HEK293 (cell line): ENCODE measurements around the gene TOMM70.

Experiments used
- CTCF ChIA-PET: fragments of 350-600 bp; formaldehyde crosslinking; extraction: SDS; loops from one replicate; lab custom pipeline; 2021; ENCODE audit warnings: antibody characterized with exemption; lab: Yijun Ruan, JAX
- POLR2A ChIA-PET: fragments of 300-600 bp; formaldehyde crosslinking; extraction: SDS; loops from one replicate; lab custom pipeline; 2020; ENCODE audit warnings: antibody characterized with exemption, inconsistent platforms; lab: Yijun Ruan, JAX
- H3K27ac ChIP-seq: fragments of 200-500 bp; sonication (Bioruptor generic); 2 replicates; pipeline ENCODE4 v1.5.1; 2014; ENCODE audit warnings: low read depth, low read length, control low read depth, inconsistent platforms; ENCODE audit errors: extremely low read depth
- H3K36me3 ChIP-seq, 2 experiments: fragments of 200-500 bp in 1 of 2; sonication (Bioruptor generic) in 1 of 2; 1 replicate in 1 of 2; 2 replicates in 1 of 2; pipeline ENCODE4 v1.5.1; 2014 to 2017; ENCODE audit warnings: inconsistent platforms in 2 of 2, low read length in 2 of 2; ENCODE audit not compliant: control insufficient read depth in 2 of 2, insufficient read depth in 1 of 2
- H3K4me1 ChIP-seq: fragments of 200-500 bp; sonication (Bioruptor generic); 2 replicates; pipeline ENCODE4 v1.5.1; 2014; ENCODE audit warnings: mild to moderate bottlenecking, low read length, inconsistent platforms; ENCODE audit not compliant: control insufficient read depth, insufficient read depth
- H3K4me3 ChIP-seq: 2 replicates; pipeline ENCODE4 v1.5.1; 2011; ENCODE audit warnings: low read depth, mild to moderate bottlenecking, control low read depth, low read length, moderate library complexity
- H3K9me3 ChIP-seq: fragments of 200-500 bp; sonication (Bioruptor generic); 2 replicates; pipeline ENCODE4 v1.5.1; 2014; ENCODE audit warnings: low read depth, low read length, inconsistent platforms; ENCODE audit not compliant: control insufficient read depth, insufficient read depth
- GLIS1 ChIP-seq: fragments of 450-650 bp; formaldehyde crosslinking; IDR thresholded peaks from 2 replicates; pipeline ENCODE4 v1.5.1; 2016; ENCODE audit warnings: missing biosample characterization, missing genetic modification characterization
- GLIS2 ChIP-seq: fragments of 450-650 bp; formaldehyde crosslinking; IDR thresholded peaks from 2 replicates; pipeline ENCODE4 v1.5.1; 2016; ENCODE audit warnings: missing biosample characterization, missing genetic modification characterization
- HOXD13 ChIP-seq: sonication (generic); formaldehyde crosslinking; IDR thresholded peaks from 2 replicates; pipeline ENCODE4 v1.8.0; 2022; ENCODE audit warnings: missing genetic modification reagents, borderline replicate concordance
- KLF7 ChIP-seq: fragments of 450-650 bp; formaldehyde crosslinking; IDR thresholded peaks from 2 replicates; pipeline ENCODE4 v1.5.1; 2016; ENCODE audit warnings: missing biosample characterization, missing genetic modification characterization, borderline replicate concordance
- SCRT2 ChIP-seq: fragments of 450-650 bp; formaldehyde crosslinking; IDR thresholded peaks from 2 replicates; pipeline ENCODE4 v1.5.1; 2016; ENCODE audit warnings: missing biosample characterization, missing genetic modification characterization
- TCF7L2 ChIP-seq: IDR thresholded peaks from 2 replicates; pipeline ENCODE4 v1.6.1; 2011; ENCODE audit warnings: low read depth, mild to moderate bottlenecking, inconsistent platforms, low read length, moderate library complexity, borderline replicate concordance
- YY1 ChIP-seq: fragments of 450-650 bp; formaldehyde crosslinking; IDR thresholded peaks from 2 replicates; pipeline ENCODE4 v1.5.1; 2018; ENCODE audit warnings: missing biosample characterization, missing genetic modification characterization
- ZBTB1 ChIP-seq: fragments of 450-650 bp; formaldehyde crosslinking; IDR thresholded peaks from 2 replicates; pipeline ENCODE4 v1.5.1; 2016; ENCODE audit warnings: missing biosample characterization, missing genetic modification characterization
- ZBTB7A ChIP-seq: fragments of 450-650 bp; formaldehyde crosslinking; IDR thresholded peaks from 2 replicates; pipeline ENCODE4 v1.5.1; 2016; ENCODE audit warnings: low read depth, missing biosample characterization, missing genetic modification characterization
- ZNF16 ChIP-seq: fragments of 450-650 bp; formaldehyde crosslinking; IDR thresholded peaks from 2 replicates; pipeline ENCODE4 v1.5.1; 2016; ENCODE audit warnings: low read depth, missing biosample characterization, missing genetic modification characterization
- ZNF2 ChIP-seq: fragments of 450-650 bp; formaldehyde crosslinking; IDR thresholded peaks from 2 replicates; pipeline ENCODE4 v1.5.1; 2016; ENCODE audit warnings: missing biosample characterization, missing genetic modification characterization
- ZNF214 ChIP-seq: fragments of 450-650 bp; formaldehyde crosslinking; IDR thresholded peaks from 2 replicates; pipeline ENCODE4 v1.5.1; 2017; ENCODE audit warnings: missing biosample characterization, mild to moderate bottlenecking, missing genetic modification characterization, borderline replicate concordance
- ZNF223 ChIP-seq: fragments of 450-650 bp; formaldehyde crosslinking; IDR thresholded peaks from 2 replicates; pipeline ENCODE4 v1.5.1; 2016; ENCODE audit warnings: missing biosample characterization, missing genetic modification characterization
- ZNF23 ChIP-seq: fragments of 450-650 bp; formaldehyde crosslinking; IDR thresholded peaks from 2 replicates; pipeline ENCODE4 v1.5.1; 2016; ENCODE audit warnings: missing biosample characterization, missing genetic modification characterization, borderline replicate concordance
- ZNF324 ChIP-seq: fragments of 450-650 bp; formaldehyde crosslinking; IDR thresholded peaks from 2 replicates; pipeline ENCODE4 v1.5.1; 2016; ENCODE audit warnings: missing biosample characterization, missing genetic modification characterization
- ZNF366 ChIP-seq: fragments of 450-650 bp; formaldehyde crosslinking; conservative IDR thresholded peaks from 2 replicates; pipeline ENCODE4 v1.5.1; 2016; ENCODE audit warnings: missing biosample characterization, missing genetic modification characterization
- ZNF391 ChIP-seq: fragments of 450-650 bp; formaldehyde crosslinking; IDR thresholded peaks from 2 replicates; pipeline ENCODE4 v1.5.1; 2016; ENCODE audit warnings: low read depth, missing biosample characterization, missing genetic modification characterization, borderline replicate concordance
- ZNF510 ChIP-seq: fragments of 450-650 bp; formaldehyde crosslinking; IDR thresholded peaks from 2 replicates; pipeline ENCODE4 v1.5.1; 2018; ENCODE audit warnings: mild to moderate bottlenecking, missing genetic modification characterization, missing biosample characterization; ENCODE audit not compliant: insufficient replicate concordance
- ZNF585B ChIP-seq: fragments of 450-650 bp; formaldehyde crosslinking; IDR thresholded peaks from 2 replicates; pipeline ENCODE4 v1.5.1; 2016; ENCODE audit warnings: missing biosample characterization, missing genetic modification characterization
- ZNF621 ChIP-seq: fragments of 450-650 bp; formaldehyde crosslinking; IDR thresholded peaks from 2 replicates; pipeline ENCODE4 v1.5.1; 2017; ENCODE audit warnings: missing biosample characterization, missing genetic modification characterization
- ZNF626 ChIP-seq: fragments of 450-650 bp; sonication (Bioruptor Pico); formaldehyde crosslinking; IDR thresholded peaks from 2 replicates; pipeline ENCODE4 v1.5.1; 2018; ENCODE audit warnings: missing biosample characterization, missing genetic modification characterization, inconsistent platforms
- ZNF701 ChIP-seq: fragments of 450-650 bp; formaldehyde crosslinking; IDR thresholded peaks from 2 replicates; pipeline ENCODE4 v1.5.1; 2016; ENCODE audit warnings: missing biosample characterization, missing genetic modification characterization
- ZNF76 ChIP-seq: fragments of 450-650 bp; formaldehyde crosslinking; IDR thresholded peaks from 2 replicates; pipeline ENCODE4; 2016; ENCODE audit warnings: low read depth, missing biosample characterization, missing genetic modification characterization, borderline replicate concordance
- ZNF768 ChIP-seq: fragments of 450-650 bp; formaldehyde crosslinking; IDR thresholded peaks from 2 replicates; pipeline ENCODE4 v1.5.1; 2018; ENCODE audit warnings: missing biosample characterization, mild to moderate bottlenecking, missing genetic modification characterization
- ZNF791 ChIP-seq: fragments of 450-650 bp; formaldehyde crosslinking; IDR thresholded peaks from 2 replicates; pipeline ENCODE4 v1.5.1; 2016; ENCODE audit warnings: missing biosample characterization, missing genetic modification characterization
- ZXDB ChIP-seq: fragments of 450-650 bp; formaldehyde crosslinking; IDR thresholded peaks from 2 replicates; pipeline ENCODE4 v1.5.1; 2016; ENCODE audit warnings: missing biosample characterization, missing genetic modification characterization
- TF ChIP-seq, protein P1 (sequence below): fragments of 450-650 bp; formaldehyde crosslinking; optimal IDR thresholded peaks from 2 replicates; pipeline ENCODE3; 2016; ENCODE audit warnings: missing biosample characterization, mild to moderate bottlenecking, missing genetic modification characterization
- TF ChIP-seq, protein P2 (sequence below): fragments of 450-650 bp; formaldehyde crosslinking; IDR thresholded peaks from 2 replicates; pipeline ENCODE4 v1.5.1; 2016; ENCODE audit warnings: missing biosample characterization, missing genetic modification characterization
- TF ChIP-seq, protein P3 (sequence below): fragments of 450-650 bp; formaldehyde crosslinking; IDR thresholded peaks from 2 replicates; pipeline ENCODE4 v1.5.1; 2017; ENCODE audit warnings: missing biosample characterization, missing genetic modification characterization
- TF ChIP-seq, protein P4 (sequence below): fragments of 450-650 bp; formaldehyde crosslinking; IDR thresholded peaks from 2 replicates; pipeline ENCODE4 v1.5.1; 2016; ENCODE audit warnings: missing biosample characterization, missing genetic modification characterization

TOMM70 gene

DNA sequence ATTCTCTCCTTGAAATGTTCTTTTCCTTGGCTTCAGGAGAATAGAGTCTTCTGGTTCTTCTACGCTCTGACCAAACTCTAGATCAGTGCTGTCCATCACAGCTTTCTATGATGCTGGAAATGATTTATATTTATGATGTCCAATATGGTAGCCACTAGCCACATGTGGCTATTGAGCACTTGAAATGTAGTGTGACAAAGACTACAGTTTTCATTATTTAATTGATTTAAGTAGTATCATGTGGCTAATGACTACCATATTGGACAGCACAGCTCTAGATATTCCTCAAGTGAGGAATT, 3.3 kb upstream of the TOMM70 start:
- ChIA-PET CTCF (interaction anchor here (1.3 kb wide), 1 partner anchor 69 kb away, joined by 4 read pairs; no protein-coding TSS in a partner anchor), POLR2A (no interaction called here)
- H3K27ac ChIP-seq, result no peak overlapping the region
- no peaks in the 10 kb centered on the region for H3K4me1 ChIP-seq
- no peaks in the 10 kb centered on the region for H3K9me3 ChIP-seq
- H3K4me3 ChIP-seq, result no peak overlapping the region
- TF ChIP-seq SCRT2 (tag by site-specific recombination), result no peak
- no peak for TF ChIP-seq GLIS2
- no peak for TF ChIP-seq ZNF223 (tag by site-specific recombination)
- TF ChIP-seq ZBTB1 (tag by site-specific recombination), result no peak
- TF ChIP-seq ZNF2 (tag by site-specific recombination), result no peak
- TF ChIP-seq, protein P1, sequence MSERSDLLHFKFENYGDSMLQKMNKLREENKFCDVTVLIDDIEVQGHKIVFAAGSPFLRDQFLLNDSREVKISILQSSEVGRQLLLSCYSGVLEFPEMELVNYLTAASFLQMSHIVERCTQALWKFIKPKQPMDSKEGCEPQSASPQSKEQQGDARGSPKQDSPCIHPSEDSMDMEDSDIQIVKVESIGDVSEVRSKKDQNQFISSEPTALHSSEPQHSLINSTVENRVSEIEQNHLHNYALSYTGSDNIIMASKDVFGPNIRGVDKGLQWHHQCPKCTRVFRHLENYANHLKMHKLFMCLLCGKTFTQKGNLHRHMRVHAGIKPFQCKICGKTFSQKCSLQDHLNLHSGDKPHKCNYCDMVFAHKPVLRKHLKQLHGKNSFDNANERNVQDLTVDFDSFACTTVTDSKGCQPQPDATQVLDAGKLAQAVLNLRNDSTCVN, result no peak
- TF ChIP-seq ZNF791 (tag by site-specific recombination), result no peak
- no peak for TF ChIP-seq ZNF324 (tag by site-specific recombination)
- TF ChIP-seq, protein P2, sequence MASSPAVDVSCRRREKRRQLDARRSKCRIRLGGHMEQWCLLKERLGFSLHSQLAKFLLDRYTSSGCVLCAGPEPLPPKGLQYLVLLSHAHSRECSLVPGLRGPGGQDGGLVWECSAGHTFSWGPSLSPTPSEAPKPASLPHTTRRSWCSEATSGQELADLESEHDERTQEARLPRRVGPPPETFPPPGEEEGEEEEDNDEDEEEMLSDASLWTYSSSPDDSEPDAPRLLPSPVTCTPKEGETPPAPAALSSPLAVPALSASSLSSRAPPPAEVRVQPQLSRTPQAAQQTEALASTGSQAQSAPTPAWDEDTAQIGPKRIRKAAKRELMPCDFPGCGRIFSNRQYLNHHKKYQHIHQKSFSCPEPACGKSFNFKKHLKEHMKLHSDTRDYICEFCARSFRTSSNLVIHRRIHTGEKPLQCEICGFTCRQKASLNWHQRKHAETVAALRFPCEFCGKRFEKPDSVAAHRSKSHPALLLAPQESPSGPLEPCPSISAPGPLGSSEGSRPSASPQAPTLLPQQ (tag by site-specific recombination), result no peak
- no peak for TF ChIP-seq ZNF626 (tag by site-specific recombination)
- no peaks in the 10 kb centered on the region for H3K36me3 ChIP-seq

DNA sequence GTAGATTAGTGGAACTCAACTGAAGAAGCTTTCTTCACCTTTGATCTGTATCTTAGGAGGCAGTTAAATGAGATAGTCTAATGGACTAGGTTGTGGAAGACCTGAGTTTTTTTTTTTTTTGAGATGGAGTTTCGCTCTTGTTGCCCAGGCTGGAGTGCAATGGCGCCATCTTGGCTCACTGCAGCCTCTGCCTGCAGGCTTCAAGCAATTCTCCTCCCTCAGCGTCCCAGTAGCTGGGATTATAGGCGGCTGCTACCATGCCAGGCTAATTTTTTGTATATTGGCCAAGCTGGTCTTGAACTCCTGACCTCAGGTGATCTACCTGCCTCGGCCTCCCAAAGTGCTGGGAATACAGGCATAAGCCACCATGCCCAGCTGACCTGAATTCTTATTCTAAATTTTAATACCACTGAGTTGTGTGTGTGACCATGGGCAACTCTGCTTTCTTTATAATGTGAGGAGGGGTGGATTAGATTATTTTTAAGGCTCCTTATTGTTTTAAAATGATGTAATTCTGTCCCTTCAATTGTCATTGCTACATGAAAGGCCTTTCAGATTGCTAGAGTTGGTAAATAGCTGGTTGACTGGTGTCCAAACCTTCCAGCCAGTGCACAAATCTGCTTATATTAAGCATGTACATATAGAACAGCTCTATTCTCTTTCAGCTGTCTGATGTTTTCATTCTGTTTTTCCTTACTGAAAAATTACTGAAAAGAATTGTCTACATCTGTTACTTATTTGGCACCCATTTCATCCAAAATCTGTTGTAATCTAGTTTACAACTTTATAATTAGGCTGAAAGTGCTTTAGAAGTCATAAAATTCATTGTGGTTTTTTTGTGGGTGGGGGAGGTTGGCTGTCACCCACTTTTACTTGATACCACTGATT, 2.7 kb upstream of the TOMM70 start:
- Histone ChIP-seq H3K9me3 (no peaks in the 10 kb centered on the region), H3K4me3 (no peak overlapping the region), H3K4me1 (no peaks in the 10 kb centered on the region), H3K27ac (peak overlapping the region; percentile 11; the same call in 1 of the 2 replicates), H3K36me3 (no peaks in the 10 kb centered on the region)
- POLR2A ChIA-PET, result no interaction called here
- CTCF ChIA-PET, result interaction anchor here (1.3 kb wide), 1 partner anchor 68 kb away, joined by 4 read pairs; no protein-coding TSS in a partner anchor
- TF ChIP-seq ZNF701, result no peak
- no peak for TF ChIP-seq ZNF768 (tag by site-specific recombination)
- no peak for TF ChIP-seq KLF7 (tag by site-specific recombination)
- TF ChIP-seq ZNF76, result no peak
- TF ChIP-seq ZNF16, result no peak
- no peak for TF ChIP-seq HOXD13 (CRISPR knock-in tag)
- TF ChIP-seq ZNF214 (tag by site-specific recombination), result no peak
- TF ChIP-seq ZNF626 (tag by site-specific recombination), result no peak
- TF ChIP-seq, protein P3, sequence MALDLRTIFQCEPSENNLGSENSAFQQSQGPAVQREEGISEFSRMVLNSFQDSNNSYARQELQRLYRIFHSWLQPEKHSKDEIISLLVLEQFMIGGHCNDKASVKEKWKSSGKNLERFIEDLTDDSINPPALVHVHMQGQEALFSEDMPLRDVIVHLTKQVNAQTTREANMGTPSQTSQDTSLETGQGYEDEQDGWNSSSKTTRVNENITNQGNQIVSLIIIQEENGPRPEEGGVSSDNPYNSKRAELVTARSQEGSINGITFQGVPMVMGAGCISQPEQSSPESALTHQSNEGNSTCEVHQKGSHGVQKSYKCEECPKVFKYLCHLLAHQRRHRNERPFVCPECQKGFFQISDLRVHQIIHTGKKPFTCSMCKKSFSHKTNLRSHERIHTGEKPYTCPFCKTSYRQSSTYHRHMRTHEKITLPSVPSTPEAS, result no peak
- no peak for TF ChIP-seq ZNF391
- TF ChIP-seq ZNF621 (tag by site-specific recombination), result no peak
- TF ChIP-seq YY1 (tag by site-specific recombination), result peak; percentile 71; the same call in 1 of the 2 replicates
- no peak for TF ChIP-seq ZBTB7A (tag by site-specific recombination)
- TF ChIP-seq, protein P4, sequence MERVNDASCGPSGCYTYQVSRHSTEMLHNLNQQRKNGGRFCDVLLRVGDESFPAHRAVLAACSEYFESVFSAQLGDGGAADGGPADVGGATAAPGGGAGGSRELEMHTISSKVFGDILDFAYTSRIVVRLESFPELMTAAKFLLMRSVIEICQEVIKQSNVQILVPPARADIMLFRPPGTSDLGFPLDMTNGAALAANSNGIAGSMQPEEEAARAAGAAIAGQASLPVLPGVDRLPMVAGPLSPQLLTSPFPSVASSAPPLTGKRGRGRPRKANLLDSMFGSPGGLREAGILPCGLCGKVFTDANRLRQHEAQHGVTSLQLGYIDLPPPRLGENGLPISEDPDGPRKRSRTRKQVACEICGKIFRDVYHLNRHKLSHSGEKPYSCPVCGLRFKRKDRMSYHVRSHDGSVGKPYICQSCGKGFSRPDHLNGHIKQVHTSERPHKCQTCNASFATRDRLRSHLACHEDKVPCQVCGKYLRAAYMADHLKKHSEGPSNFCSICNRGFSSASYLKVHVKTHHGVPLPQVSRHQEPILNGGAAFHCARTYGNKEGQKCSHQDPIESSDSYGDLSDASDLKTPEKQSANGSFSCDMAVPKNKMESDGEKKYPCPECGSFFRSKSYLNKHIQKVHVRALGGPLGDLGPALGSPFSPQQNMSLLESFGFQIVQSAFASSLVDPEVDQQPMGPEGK (tag by site-specific recombination), result no peak
- no peak for TF ChIP-seq GLIS1 (tag by site-specific recombination)
- no peak for TF ChIP-seq ZNF585B (tag by site-specific recombination)
- TF ChIP-seq ZNF23, result no peak
- TF ChIP-seq ZNF366 (tag by site-specific recombination), result no peak
- 0 out of 2 replicates have a peak, but pooled peaks have one; percentile 15 for TF ChIP-seq ZXDB (tag by site-specific recombination)
- no peak for TF ChIP-seq TCF7L2
- no peak for TF ChIP-seq ZNF510 (tag by site-specific recombination)
- no peak for TF ChIP-seq SCRT2 (tag by site-specific recombination)
